GM21529 (cell line): ENCODE results near the gene NUP98.
"Not testable (repeated sequence)": the region's sequence is repeated elsewhere in the genome, so short reads cannot be mapped to it uniquely, and the experiment has no call there.

Experiments
- ATAC-seq: cut with Tn5 transposase; IDR thresholded peaks from one replicate; pipeline ENCODE4 v1.9.1; 2021; ENCODE audit not compliant: unreplicated experiment

NUP98 gene

GRCh38 chr11:3679077-3679476, 118.3 kb downstream of the NUP98 start:
- no peak for ATAC-seq

GRCh38 chr11:3675971-3676370, 121.4 kb downstream of the NUP98 start:
- ATAC-seq: no peak

- ATAC-seq: no peak
Observed at GRCh38 chr11:3674189-3674588, 123.2 kb downstream of the NUP98 start.

GRCh38 chr11:3671334-3672254, 125.8 kb downstream of the NUP98 start, which contains the start of gene CHRNA10:
TSS of gene CHRNA10 (minus strand) at chr11:3671384. CDS start at chr11:3671312, 72 bp downstream.
- ATAC-seq: no peak

- ATAC-seq: no peak
Observed at GRCh38 chr11:3669742-3670183, 127.6 kb downstream of the NUP98 start.

- no peak for ATAC-seq
Observed at GRCh38 chr11:3669128-3669527, 128.2 kb downstream of the NUP98 start.

GRCh38 chr11:3667149-3668035, 130.0 kb downstream of the NUP98 start:
- ATAC-seq: no peak

- no peak for ATAC-seq
Observed at GRCh38 chr11:3666023-3666530, 131.3 kb downstream of the NUP98 start.

- no peak for ATAC-seq
Observed at GRCh38 chr11:3665336-3666022, 131.9 kb downstream of the NUP98 start.

- no peak for ATAC-seq
Observed at GRCh38 chr11:3664032-3664630, 133.2 kb downstream of the NUP98 start.

GRCh38 chr11:3662856-3663255, 134.5 kb downstream of the NUP98 start:
- no peak for ATAC-seq

- no peak for ATAC-seq
Observed at GRCh38 chr11:3660960-3661359, 136.4 kb downstream of the NUP98 start.

- ATAC-seq: no peak
Observed at GRCh38 chr11:3659595-3660515, 137.5 kb downstream of the NUP98 start.

GRCh38 chr11:3658252-3658651, 139.1 kb downstream of the NUP98 start:
- no peak for ATAC-seq

- not testable (repeated sequence) for ATAC-seq
Observed at GRCh38 chr11:3657331-3657730, 140.0 kb downstream of the NUP98 start.

GRCh38 chr11:3655547-3655946, 141.8 kb downstream of the NUP98 start:
- no peak for ATAC-seq

- not testable (repeated sequence) for ATAC-seq
Observed at GRCh38 chr11:3652514-3652913, 144.8 kb downstream of the NUP98 start.

- ATAC-seq: not testable (repeated sequence)
Observed at GRCh38 chr11:3649374-3649773, 148.0 kb downstream of the NUP98 start.

GRCh38 chr11:3648843-3649242, 148.5 kb downstream of the NUP98 start:
- not testable (repeated sequence) for ATAC-seq
